ENCODE measurements around the gene GP1BA.
"Not testable (repeated sequence)": the region's sequence is repeated elsewhere in the genome, so short reads cannot be mapped to it uniquely, and the experiment has no call there.

The GP1BA gene

DNA sequence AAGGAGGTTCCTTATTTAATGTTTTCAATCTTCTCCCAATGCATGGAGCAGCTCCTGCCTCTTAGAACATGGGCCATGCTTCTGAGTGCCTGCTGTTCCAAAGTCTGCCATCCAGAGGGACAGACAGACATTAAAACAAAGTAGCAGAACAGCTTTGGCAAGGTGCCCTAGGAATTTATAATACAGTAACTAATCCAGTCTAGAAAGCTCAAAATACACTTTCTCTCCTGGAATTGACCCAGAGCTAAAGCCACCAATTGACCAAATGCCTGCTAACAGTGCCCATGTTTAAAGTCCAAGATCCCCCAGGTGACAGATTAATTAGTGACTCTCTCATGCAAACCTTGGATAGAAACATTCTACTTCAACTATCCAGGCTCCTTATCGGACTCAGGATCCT lies 18.1 kb upstream of the GP1BA start:
- no peak overlapping the region for H3K4me3 ChIP-seq (ENCODE audit: control insufficient read depth in 1 of 7, extremely low read depth in 1 of 7, insufficient read depth in 4 of 7, low read depth in 2 of 7, low read length in 6 of 7)
- no CpG with 5 or more reads among the region's 1 CpG for WGBS (ENCODE audit: insufficient coverage)
- no peaks in the 10 kb centered on the region for H3K36me3 ChIP-seq (ENCODE audit: control insufficient read depth in 4 of 4, insufficient read depth in 4 of 4, low read length in 3 of 4)
- no peak for DNase-seq
- ChIA-PET CTCF (interaction anchor here (0.8 to 2.5 kb wide), 5 partner anchors 11 to 66 kb away, joined by 3 to 7 read pairs (median 3); partner anchors contain the start of genes CHRNE, GP1BA and SLC25A11), POLR2A (interaction anchor here (0.7 kb wide), 1 partner anchor 39 kb away, joined by 3 read pairs; no protein-coding TSS in a partner anchor)
- H3K27me3 ChIP-seq (replicated peaks in 2 of 5; ENCODE audit: control insufficient read depth in 4 of 5, insufficient read depth in 5 of 5, low read length in 4 of 5), result no peaks in the 10 kb centered on the region
- no peaks in the 10 kb centered on the region for H3K9me3 ChIP-seq (ENCODE audit: control extremely low read depth in 1 of 5, control insufficient read depth in 4 of 5, insufficient read depth in 2 of 5, low read depth in 1 of 5, low read length in 4 of 5)
- H3K27ac ChIP-seq (ENCODE audit: insufficient read depth in 1 of 2, low read depth in 1 of 2, low read length in 2 of 2, poor library complexity in 1 of 2, severe bottlenecking in 2 of 2), result no peak overlapping the region
- peaks cover 0 to 7% (median 4%) of the 10 kb centered on the region in 4 experiments for H3K4me1 ChIP-seq (ENCODE audit: control extremely low read depth in 1 of 4, control insufficient read depth in 4 of 4, insufficient read depth in 4 of 4, low read length in 3 of 4)

DNA sequence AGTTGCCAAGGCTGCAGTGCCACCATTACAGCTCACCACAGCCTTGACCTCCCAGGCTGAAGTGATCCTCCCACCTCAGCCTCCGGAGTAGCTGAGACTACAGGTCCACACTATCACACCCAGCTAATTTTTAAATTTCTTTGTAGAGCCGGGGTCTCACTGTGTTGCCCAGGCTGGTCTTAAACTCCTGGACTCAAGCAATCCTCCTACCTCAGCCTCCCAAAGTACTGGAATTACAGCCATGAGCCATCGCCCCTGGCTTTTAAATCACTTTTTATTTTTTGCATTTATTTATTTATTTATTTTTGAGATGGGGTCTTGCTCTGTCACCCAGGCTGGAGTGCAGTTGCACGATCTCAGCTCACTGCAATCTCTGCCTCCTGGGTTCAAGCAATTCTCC lies 17.5 kb upstream of the GP1BA start:
- H3K9me3 ChIP-seq (ENCODE audit: control extremely low read depth in 1 of 5, control insufficient read depth in 4 of 5, insufficient read depth in 2 of 5, low read depth in 1 of 5, low read length in 4 of 5); H3K27ac ChIP-seq (ENCODE audit: insufficient read depth in 1 of 2, low read depth in 1 of 2, low read length in 2 of 2, poor library complexity in 1 of 2, severe bottlenecking in 2 of 2); H3K27me3 ChIP-seq (replicated peaks in 2 of 5; ENCODE audit: control insufficient read depth in 4 of 5, insufficient read depth in 5 of 5, low read length in 4 of 5); H3K4me3 ChIP-seq (ENCODE audit: control insufficient read depth in 1 of 7, extremely low read depth in 1 of 7, insufficient read depth in 4 of 7, low read depth in 2 of 7, low read length in 6 of 7); DNase-seq; H3K4me1 ChIP-seq (ENCODE audit: control extremely low read depth in 1 of 4, control insufficient read depth in 4 of 4, insufficient read depth in 4 of 4, low read length in 3 of 4); H3K36me3 ChIP-seq (ENCODE audit: control insufficient read depth in 4 of 4, insufficient read depth in 4 of 4, low read length in 3 of 4); POLR2A ChIA-PET: not testable (repeated sequence)
- CTCF ChIA-PET, result interaction anchor here (0.8 to 2.5 kb wide), 5 partner anchors 12 to 66 kb away, joined by 3 to 7 read pairs (median 3); partner anchors contain the start of genes CHRNE, GP1BA and SLC25A11
- WGBS (ENCODE audit: insufficient coverage), result no CpG with 5 or more reads among the region's 4 CpGs

DNA sequence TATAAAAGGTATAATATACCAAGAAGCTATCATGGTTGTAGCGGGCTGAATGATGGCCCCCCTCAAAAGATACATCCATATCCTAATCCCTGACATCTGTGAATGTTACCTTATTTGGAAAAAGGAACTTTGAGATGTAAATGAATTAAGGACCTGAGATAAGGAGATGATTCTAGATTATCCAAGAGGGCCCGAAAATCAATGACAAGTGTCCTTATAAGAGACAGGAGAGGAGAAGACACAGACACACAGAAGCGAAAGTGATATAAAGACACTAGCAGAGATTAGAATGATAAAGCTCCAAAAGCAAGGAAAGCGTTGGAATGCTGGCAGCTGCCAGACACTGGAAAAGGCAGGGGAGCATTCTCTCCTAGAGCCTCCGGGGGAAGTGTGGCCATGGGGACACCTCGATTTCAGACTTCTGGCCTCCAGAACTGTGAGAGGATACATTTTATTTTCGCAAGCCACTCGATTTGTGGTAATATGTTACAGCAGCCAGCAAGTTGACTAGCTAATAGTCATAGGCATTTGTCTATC lies 12.5 kb upstream of the GP1BA start:
- Histone ChIP-seq H3K27me3 (replicated peaks in 2 of 5; ENCODE audit: control insufficient read depth in 4 of 5, insufficient read depth in 5 of 5, low read length in 4 of 5) (no peaks in the 10 kb centered on the region), H3K4me3 (ENCODE audit: control insufficient read depth in 1 of 7, extremely low read depth in 1 of 7, insufficient read depth in 4 of 7, low read depth in 2 of 7, low read length in 6 of 7) (no peak overlapping the region), H3K4me1 (ENCODE audit: control extremely low read depth in 1 of 4, control insufficient read depth in 4 of 4, insufficient read depth in 4 of 4, low read length in 3 of 4) (peaks cover 0 to 7% (median 0%) of the 10 kb centered on the region in 4 experiments), H3K36me3 (ENCODE audit: control insufficient read depth in 4 of 4, insufficient read depth in 4 of 4, low read length in 3 of 4) (no peaks in the 10 kb centered on the region), H3K9me3 (ENCODE audit: control extremely low read depth in 1 of 5, control insufficient read depth in 4 of 5, insufficient read depth in 2 of 5, low read depth in 1 of 5, low read length in 4 of 5) (no peaks in the 10 kb centered on the region), H3K27ac (ENCODE audit: insufficient read depth in 1 of 2, low read depth in 1 of 2, low read length in 2 of 2, poor library complexity in 1 of 2, severe bottlenecking in 2 of 2) (no peak overlapping the region)
- WGBS (ENCODE audit: insufficient coverage), result 94% methylated on average over 5 of the region's 8 CpGs
- DNase-seq, result no peak
- ChIA-PET POLR2A (no interaction called here), CTCF (interaction anchor here (0.9 to 2.4 kb wide), 4 partner anchors 10 to 100 kb away, joined by 3 to 7 read pairs (median 3); partner anchors contain the start of genes RNF167 and SLC25A11)

DNA sequence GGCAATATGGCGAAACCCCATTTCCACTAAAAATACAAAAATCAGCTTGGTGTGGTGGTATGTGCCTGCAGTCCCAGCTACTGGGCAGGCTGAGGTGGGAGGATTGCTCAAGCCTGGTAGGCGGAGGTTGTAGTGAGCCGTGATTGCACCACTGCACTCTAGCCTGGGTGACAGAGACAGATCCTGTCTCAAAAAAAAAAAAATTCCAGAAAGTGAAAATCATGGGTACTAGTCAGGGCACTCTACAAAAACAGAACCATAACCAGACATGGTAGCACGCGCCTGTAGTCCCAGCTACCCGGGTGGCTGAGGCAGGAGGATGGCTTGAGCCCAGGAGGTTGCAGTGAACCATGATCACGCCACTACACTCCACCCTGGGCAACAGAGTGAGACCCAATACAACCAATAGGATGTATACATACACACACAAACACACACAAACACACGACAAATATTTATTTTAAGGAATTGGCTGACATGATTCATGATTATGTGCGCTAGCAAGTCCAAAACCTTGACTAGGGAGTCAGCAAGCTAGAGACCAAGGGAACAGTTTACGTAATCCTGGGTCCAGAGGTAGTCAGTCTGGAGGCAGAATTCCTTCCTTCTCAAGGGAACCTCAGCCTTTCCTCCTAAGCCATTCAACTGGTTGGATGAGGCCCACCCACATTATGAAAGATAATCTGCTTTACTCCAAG lies 11.6 kb upstream of the GP1BA start:
- H3K27ac ChIP-seq (ENCODE audit: insufficient read depth in 1 of 2, low read depth in 1 of 2, low read length in 2 of 2, poor library complexity in 1 of 2, severe bottlenecking in 2 of 2), result no peak overlapping the region
- ChIA-PET CTCF (interaction anchor here (1.0 to 1.4 kb wide), 2 partner anchors 12 to 100 kb away, joined by 3 read pairs; no protein-coding TSS in a partner anchor), POLR2A (interaction anchor here (0.6 kb wide), 1 partner anchor 74 kb away, joined by 3 read pairs; no protein-coding TSS in a partner anchor)

DNA sequence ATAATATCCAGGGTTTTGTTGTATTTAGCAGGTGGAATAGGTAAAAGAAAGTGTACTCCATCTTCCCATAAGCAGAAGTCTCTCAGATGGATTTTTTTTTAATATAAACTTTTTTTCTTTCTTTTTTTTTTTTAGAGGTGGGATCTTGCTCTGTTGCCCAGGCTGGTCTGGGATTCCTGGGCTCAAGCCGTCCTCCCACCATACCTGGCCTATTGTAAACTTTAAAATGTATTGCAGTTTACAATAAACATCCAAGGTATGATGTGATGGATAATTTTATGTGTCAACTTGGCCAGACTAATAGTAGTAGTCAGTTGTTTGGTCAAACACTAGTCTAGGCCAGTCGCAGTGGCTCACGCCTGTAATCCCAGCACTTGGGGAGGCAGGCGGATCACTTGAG lies 10.8 kb upstream of the GP1BA start:
- ChIA-PET POLR2A (no interaction called here), CTCF (interaction anchor here (1.0 kb wide), 1 partner anchor 13 kb away, joined by 3 read pairs; no protein-coding TSS in a partner anchor)
- WGBS (ENCODE audit: insufficient coverage), result no CpG with 5 or more reads among the region's 4 CpGs
- Histone ChIP-seq H3K27me3 (replicated peaks in 2 of 5; ENCODE audit: control insufficient read depth in 4 of 5, insufficient read depth in 5 of 5, low read length in 4 of 5) (no peaks in the 10 kb centered on the region), H3K36me3 (ENCODE audit: control insufficient read depth in 4 of 4, insufficient read depth in 4 of 4, low read length in 3 of 4) (no peaks in the 10 kb centered on the region), H3K27ac (ENCODE audit: insufficient read depth in 1 of 2, low read depth in 1 of 2, low read length in 2 of 2, poor library complexity in 1 of 2, severe bottlenecking in 2 of 2) (no peak overlapping the region), H3K4me3 (ENCODE audit: control insufficient read depth in 1 of 7, extremely low read depth in 1 of 7, insufficient read depth in 4 of 7, low read depth in 2 of 7, low read length in 6 of 7) (no peak overlapping the region), H3K9me3 (ENCODE audit: control extremely low read depth in 1 of 5, control insufficient read depth in 4 of 5, insufficient read depth in 2 of 5, low read depth in 1 of 5, low read length in 4 of 5) (no peaks in the 10 kb centered on the region), H3K4me1 (ENCODE audit: control extremely low read depth in 1 of 4, control insufficient read depth in 4 of 4, insufficient read depth in 4 of 4, low read length in 3 of 4) (peaks cover 0 to 7% (median 0%) of the 10 kb centered on the region in 4 experiments)
- DNase-seq, result no peak

More for the DNA sequence above, 11.6 kb upstream of the GP1BA start:
- no peak for DNase-seq
- Histone ChIP-seq H3K27me3 (replicated peaks in 2 of 5; ENCODE audit: control insufficient read depth in 4 of 5, insufficient read depth in 5 of 5, low read length in 4 of 5) (no peaks in the 10 kb centered on the region), H3K4me3 (ENCODE audit: control insufficient read depth in 1 of 7, extremely low read depth in 1 of 7, insufficient read depth in 4 of 7, low read depth in 2 of 7, low read length in 6 of 7) (no peak overlapping the region), H3K36me3 (ENCODE audit: control insufficient read depth in 4 of 4, insufficient read depth in 4 of 4, low read length in 3 of 4) (no peaks in the 10 kb centered on the region), H3K9me3 (ENCODE audit: control extremely low read depth in 1 of 5, control insufficient read depth in 4 of 5, insufficient read depth in 2 of 5, low read depth in 1 of 5, low read length in 4 of 5) (no peaks in the 10 kb centered on the region), H3K4me1 (ENCODE audit: control extremely low read depth in 1 of 4, control insufficient read depth in 4 of 4, insufficient read depth in 4 of 4, low read length in 3 of 4) (peaks cover 0 to 7% (median 0%) of the 10 kb centered on the region in 4 experiments)
- WGBS (ENCODE audit: insufficient coverage), result 93% methylated on average over 2 of the region's 10 CpGs

DNA sequence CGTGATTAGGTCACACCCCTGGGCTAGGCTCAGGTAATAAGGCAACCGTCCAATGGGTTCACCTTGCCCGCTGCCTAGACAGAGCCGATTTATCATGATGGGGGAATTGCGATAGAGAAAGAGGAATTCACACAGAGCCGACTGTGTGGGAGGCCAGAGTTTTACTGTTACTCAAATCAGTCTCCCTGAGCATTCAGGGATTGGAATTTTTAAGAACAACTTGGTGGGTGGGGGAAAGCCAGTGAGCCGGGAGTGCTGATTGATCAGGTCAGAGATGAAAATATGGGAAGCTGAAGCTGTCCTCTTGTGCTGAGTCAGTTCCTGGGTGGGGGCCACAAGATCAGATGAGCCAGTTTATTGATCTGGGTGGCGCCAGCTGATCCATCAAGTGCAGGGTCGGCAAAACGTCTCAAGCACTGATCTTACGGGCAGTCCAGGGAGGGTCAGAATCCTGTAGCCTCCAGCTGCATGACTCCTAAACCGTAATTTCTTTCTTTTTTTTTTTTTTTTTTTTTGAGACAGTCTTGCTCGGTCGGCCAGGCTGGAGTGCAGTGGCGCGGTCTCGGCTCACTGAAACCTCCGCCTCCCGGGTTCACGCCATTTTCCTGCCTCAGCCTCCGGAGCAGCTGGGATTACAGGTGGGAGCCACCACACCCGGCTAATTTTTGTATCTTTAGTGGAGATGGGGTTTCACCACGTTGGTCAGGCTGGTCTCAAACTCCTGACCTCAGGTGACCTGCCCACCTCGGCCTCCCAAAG lies 5.3 kb upstream of the GP1BA start:
- 95% methylated on average over 20 of the region's 24 CpGs for WGBS (ENCODE audit: insufficient coverage)
- H3K4me3 ChIP-seq (ENCODE audit: control insufficient read depth in 1 of 7, extremely low read depth in 1 of 7, insufficient read depth in 4 of 7, low read depth in 2 of 7, low read length in 6 of 7); H3K27ac ChIP-seq (ENCODE audit: insufficient read depth in 1 of 2, low read depth in 1 of 2, low read length in 2 of 2, poor library complexity in 1 of 2, severe bottlenecking in 2 of 2); DNase-seq; POLR2A ChIA-PET; H3K9me3 ChIP-seq (ENCODE audit: control extremely low read depth in 1 of 5, control insufficient read depth in 4 of 5, insufficient read depth in 2 of 5, low read depth in 1 of 5, low read length in 4 of 5); H3K36me3 ChIP-seq (ENCODE audit: control insufficient read depth in 4 of 4, insufficient read depth in 4 of 4, low read length in 3 of 4); H3K27me3 ChIP-seq (replicated peaks in 2 of 5; ENCODE audit: control insufficient read depth in 4 of 5, insufficient read depth in 5 of 5, low read length in 4 of 5): not testable (repeated sequence)
- peaks cover 0 to 11% (median 5%) of the 10 kb centered on the region in 4 experiments for H3K4me1 ChIP-seq (ENCODE audit: control extremely low read depth in 1 of 4, control insufficient read depth in 4 of 4, insufficient read depth in 4 of 4, low read length in 3 of 4)
- CTCF ChIA-PET, result interaction anchor here (0.9 to 1.7 kb wide), 2 partner anchors 14 to 18 kb away, joined by 4 to 7 read pairs; no protein-coding TSS in a partner anchor
